Progenitor cell of endocrine pancreas (in vitro differentiated cells): Measurements from ENCODE around the gene MAFG. TPM values are rescaled to one million over a fixed set of nuclear protein-coding genes. Genes with fewer than 3 reads are reported as not detected.

ENCODE experiments used
- DNase-seq: peaks from one replicate; pipeline ENCODE4 v3.0.0; 2021; ENCODE audit warnings: low spot score; ENCODE audit not compliant: unreplicated experiment
- H3K27ac Mint-ChIP-seq: 2 replicates; pipeline ENCODE4 v1.8.0; 2021; ENCODE audit warnings: mild to moderate bottlenecking, moderate library complexity, mixed read lengths
- H3K27me3 Mint-ChIP-seq: 2 replicates; pipeline ENCODE4 v1.8.0; 2021; ENCODE audit warnings: mixed read lengths
- H3K36me3 Mint-ChIP-seq: 2 replicates; pipeline ENCODE4 v1.8.0; 2022; ENCODE audit warnings: mixed read lengths; ENCODE audit not compliant: insufficient read depth
- H3K4me1 Mint-ChIP-seq: 2 replicates; pipeline ENCODE4 v1.8.0; 2021; ENCODE audit warnings: low read depth, mixed read lengths
- H3K4me3 Mint-ChIP-seq: 2 replicates; pipeline ENCODE4 v1.8.0; 2021; ENCODE audit warnings: low read depth, mild to moderate bottlenecking, moderate library complexity, mixed read lengths
- H3K9me3 Mint-ChIP-seq: 2 replicates; pipeline ENCODE4 v1.8.0; 2021; ENCODE audit warnings: low read depth, mixed read lengths
- total RNA-seq: library from RNA; stranded (reverse); gene quantifications from 2 replicates; pipeline ENCODE4 v1.2.1, GENCODE V29; 2021
- TF ChIP-seq, protein P1 (sequence below): fragments of 200-600 bp; sonication (generic); IDR thresholded peaks from one replicate; pipeline ENCODE4 v1.5.0; 2021; ENCODE audit warnings: antibody characterized with exemption, mild to moderate bottlenecking; ENCODE audit not compliant: unreplicated experiment

The MAFG gene
- total RNA-seq, 1 donor from 2014 or later = 29.5 TPM

DNA sequence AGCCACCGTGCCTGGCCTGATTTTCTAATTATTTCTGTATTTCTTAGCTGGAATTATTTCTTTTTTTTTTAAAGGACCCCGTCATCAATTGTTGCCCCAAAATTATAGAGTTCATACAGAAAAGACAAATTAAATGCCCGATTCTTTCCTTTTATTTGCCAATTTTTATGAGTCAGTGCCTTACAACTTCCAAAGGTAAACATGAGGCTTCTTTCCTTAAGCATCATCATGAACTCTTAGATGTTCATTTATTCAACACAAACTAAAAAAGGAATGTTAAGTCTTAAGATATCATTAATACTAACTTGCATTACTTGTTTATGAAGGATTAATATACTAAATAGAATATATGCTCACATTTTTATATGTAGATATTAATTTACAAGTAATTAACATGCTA lies 49.2 kb downstream of the MAFG start:
- Mint-ChIP-seq H3K4me1 (no peaks in the 10 kb centered on the region), H3K36me3 (peaks cover 12% of the 10 kb centered on the region), H3K4me3 (no peak overlapping the region)

DNA sequence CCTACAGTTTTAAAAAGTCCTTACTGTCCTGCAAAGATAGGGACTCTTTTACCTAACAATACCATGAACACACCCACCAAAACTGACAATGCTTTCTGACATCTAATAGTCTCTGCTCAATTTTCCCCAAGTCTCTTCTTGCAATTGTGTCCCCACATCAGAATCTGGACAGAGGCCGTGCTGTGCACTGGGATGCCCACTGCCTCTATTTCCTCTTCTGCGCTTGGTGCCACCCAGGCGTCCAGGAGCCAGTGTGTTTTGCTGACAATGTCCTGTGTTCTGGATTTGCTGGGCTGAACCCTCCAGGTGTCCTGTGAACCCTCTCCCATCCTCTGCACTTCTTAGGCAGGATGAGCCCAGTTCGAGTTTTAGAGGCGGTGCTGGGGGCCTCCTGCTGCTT lies 50.0 kb downstream of the MAFG start:
- TF ChIP-seq, protein P1, sequence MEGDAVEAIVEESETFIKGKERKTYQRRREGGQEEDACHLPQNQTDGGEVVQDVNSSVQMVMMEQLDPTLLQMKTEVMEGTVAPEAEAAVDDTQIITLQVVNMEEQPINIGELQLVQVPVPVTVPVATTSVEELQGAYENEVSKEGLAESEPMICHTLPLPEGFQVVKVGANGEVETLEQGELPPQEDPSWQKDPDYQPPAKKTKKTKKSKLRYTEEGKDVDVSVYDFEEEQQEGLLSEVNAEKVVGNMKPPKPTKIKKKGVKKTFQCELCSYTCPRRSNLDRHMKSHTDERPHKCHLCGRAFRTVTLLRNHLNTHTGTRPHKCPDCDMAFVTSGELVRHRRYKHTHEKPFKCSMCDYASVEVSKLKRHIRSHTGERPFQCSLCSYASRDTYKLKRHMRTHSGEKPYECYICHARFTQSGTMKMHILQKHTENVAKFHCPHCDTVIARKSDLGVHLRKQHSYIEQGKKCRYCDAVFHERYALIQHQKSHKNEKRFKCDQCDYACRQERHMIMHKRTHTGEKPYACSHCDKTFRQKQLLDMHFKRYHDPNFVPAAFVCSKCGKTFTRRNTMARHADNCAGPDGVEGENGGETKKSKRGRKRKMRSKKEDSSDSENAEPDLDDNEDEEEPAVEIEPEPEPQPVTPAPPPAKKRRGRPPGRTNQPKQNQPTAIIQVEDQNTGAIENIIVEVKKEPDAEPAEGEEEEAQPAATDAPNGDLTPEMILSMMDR = no peak
- no peaks in the 10 kb centered on the region for H3K9me3 Mint-ChIP-seq

More for the DNA sequence above, 49.2 kb downstream of the MAFG start:
- H3K27me3 Mint-ChIP-seq = no peaks in the 10 kb centered on the region
- TF ChIP-seq, protein P1 = no peak
- H3K27ac Mint-ChIP-seq = no peak overlapping the region
- DNase-seq = no peak
- H3K9me3 Mint-ChIP-seq = no peaks in the 10 kb centered on the region

DNA sequence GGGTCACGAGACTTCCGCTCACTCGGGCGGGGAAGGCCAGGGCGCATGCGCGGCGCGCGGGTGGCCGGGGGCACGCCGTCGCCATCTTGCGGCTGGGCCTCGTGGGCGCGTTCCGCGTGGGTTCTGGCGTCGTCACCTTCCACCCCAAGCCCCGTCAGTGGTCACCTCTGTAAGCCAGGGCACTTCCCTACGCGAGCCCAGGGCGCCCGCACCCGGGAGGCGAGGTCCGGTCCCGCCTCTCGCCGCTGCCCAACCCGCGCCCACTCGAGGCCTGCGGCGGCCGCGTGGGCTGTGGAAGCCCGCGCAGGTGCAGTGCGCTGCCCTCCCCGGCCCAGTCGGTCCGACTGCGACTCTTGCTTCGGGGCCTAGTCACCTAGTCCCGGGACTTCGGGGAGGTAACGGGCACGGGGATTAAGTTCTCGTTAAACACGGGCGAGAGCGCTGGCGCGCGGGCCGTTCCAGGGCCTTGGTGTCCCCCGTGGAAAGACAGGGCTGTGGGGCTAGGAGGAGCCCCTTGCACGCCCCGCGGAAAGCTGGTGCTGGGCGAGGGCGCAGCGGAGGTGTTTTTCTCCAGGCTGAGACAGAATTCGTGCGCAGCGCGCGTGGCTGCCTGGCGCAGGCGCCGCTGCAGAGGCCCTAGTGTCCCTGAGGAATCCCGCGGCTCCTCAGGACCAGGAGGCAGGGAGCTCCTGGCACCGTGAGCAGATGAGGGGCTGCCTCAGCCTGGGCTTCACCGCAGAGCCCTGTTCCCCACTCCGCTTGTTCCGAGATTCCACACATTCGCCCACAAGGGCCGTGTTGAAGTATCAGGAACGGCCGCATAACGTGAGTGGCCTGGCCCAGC lies 55.9 kb downstream of the MAFG start:
- Mint-ChIP-seq H3K36me3 (peaks cover 3% of the 10 kb centered on the region), H3K9me3 (no peaks in the 10 kb centered on the region), H3K4me3 (peak overlapping the region; percentile 85), H3K27me3 (no peaks in the 10 kb centered on the region), H3K27ac (peak overlapping the region; percentile 95), H3K4me1 (peaks cover 5% of the 10 kb centered on the region)
- DNase-seq = peak; percentile 87
- TF ChIP-seq, protein P1 = peak; percentile 39

More for the DNA sequence above, 50.0 kb downstream of the MAFG start:
- DNase-seq = no peak
- H3K27me3 Mint-ChIP-seq = no peaks in the 10 kb centered on the region
- no peak overlapping the region for H3K27ac Mint-ChIP-seq
- no peaks in the 10 kb centered on the region for H3K4me1 Mint-ChIP-seq
- peaks cover 12% of the 10 kb centered on the region for H3K36me3 Mint-ChIP-seq
- H3K4me3 Mint-ChIP-seq = no peak overlapping the region

DNA sequence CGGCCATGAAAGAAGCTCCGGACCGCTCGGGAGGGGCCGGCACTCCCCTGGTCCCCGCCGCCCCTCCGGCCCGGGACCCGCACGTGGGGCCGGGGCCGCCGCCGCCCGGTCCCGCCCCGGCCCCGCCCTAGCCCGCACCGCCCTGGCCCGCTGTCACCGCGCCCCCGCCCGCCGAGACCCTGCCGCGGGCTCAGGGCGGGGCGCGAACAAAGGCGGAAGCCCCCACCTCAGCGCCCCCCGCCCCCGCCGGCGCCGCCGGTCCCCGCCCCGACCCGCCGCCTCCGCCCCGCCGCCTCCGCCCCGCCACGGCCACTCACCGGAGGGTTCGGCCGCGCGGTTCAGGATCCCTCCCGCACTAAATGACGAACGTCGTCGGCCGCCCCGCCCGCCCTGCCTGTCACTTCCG lies 56.6 kb downstream of the MAFG start, which contains the start of gene ARHGDIA:
Gene ARHGDIA (minus strand): TSS at position 357 of the 406 bp plus-strand sequence. CDS start 1,407 bp downstream, outside the sequence.
- no peaks in the 10 kb centered on the region for H3K9me3 Mint-ChIP-seq
- peaks cover 5% of the 10 kb centered on the region for H3K4me1 Mint-ChIP-seq
- peaks cover 3% of the 10 kb centered on the region for H3K36me3 Mint-ChIP-seq
- peak within 1 kb of the TSS; percentile 85 for H3K4me3 Mint-ChIP-seq
- TF ChIP-seq, protein P1 = no peak
- DNase-seq = no peak
- no peaks in the 10 kb centered on the region for H3K27me3 Mint-ChIP-seq
- peak within 1 kb of the TSS; percentile 95 for H3K27ac Mint-ChIP-seq

DNA sequence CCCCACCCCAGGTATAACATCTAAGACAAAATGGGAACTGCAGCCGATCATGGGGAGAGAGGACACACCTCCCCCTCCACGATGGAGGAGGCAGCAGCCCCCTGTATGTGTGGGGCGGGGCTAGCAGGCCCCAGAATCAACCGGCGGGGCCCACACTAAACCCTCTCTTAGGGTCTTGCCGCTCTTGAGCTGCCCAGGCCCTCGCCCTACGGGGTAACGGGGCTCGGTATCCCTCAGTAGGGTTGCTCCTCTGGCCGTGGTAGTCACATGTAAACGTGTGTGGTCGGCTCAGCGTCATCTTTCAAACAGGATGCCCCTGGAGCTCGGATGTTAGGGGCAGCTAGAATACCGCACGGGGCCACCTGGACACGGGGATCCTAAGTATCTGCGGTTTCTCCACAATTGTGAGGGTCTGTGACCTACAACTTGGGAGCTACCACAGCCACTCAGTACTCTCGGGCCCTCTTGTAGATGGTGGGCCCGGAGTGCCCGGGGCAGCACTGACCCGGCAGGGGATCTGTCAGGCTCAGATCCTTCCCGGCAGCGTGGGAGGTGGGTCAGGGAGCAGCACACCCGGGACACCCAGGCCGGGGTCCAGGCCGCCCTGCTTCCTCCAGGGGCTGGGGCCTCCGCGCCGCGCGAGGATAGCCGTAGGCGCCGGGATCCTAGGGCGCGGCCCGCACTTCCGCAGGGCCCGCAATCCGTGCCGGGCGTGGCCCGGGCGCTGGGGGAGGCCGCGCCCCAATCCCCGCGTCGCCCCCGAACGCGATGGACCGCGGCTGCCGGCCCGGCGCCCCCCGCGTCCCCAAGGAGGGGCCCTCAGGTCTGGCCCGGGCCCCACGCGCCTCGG lies 57.2 kb downstream of the MAFG start:
- Mint-ChIP-seq H3K27me3 (no peaks in the 10 kb centered on the region), H3K36me3 (peaks cover 3% of the 10 kb centered on the region), H3K27ac (peak overlapping the region; percentile 89), H3K4me1 (peaks cover 5% of the 10 kb centered on the region), H3K4me3 (peak overlapping the region; percentile 79), H3K9me3 (no peaks in the 10 kb centered on the region)
- DNase-seq = no peak
- TF ChIP-seq, protein P1 = no peak
